Breast epithelium (tissue), 3 donors: Measurements from ENCODE around the gene NRDE2.

Experiments
- CTCF ChIP-seq, 3 donors: fragments of 450-650 bp; IDR thresholded peaks; one replicate each; pipeline ENCODE4 v1.5.1; 2016 to 2017; ENCODE audit warnings: antibody characterized with exemption in 3 of 3, mild to moderate bottlenecking in 3 of 3, moderate library complexity in 3 of 3
- POLR2A ChIP-seq: fragments of 450-650 bp; IDR thresholded peaks from one replicate; pipeline ENCODE4 v1.6.1; 2016; ENCODE audit warnings: antibody characterized with exemption, mild to moderate bottlenecking, moderate library complexity

DNA sequence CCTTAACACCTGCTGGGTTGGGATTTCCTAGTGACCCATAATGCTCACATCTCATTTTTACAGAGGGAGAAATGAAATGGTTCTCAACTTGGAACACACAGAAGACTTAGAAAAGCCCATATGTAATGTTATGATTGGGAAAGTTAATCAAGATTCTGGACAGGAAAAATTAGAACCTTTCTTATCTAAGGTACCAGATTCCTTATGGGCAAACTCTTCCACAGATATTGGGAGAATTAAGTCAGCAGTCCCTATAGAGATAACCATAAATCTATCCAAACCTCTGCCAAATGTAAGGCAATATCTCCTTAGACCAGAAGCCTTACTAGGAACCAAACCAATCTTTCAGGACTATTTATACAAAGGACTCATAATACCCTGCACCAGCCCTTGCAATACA, 89.3 kb downstream of the NRDE2 start:
- TF ChIP-seq CTCF (IDR thresholded peaks at IDR 0.05), result no peak
- no peak for TF ChIP-seq POLR2A
